GM23338 (cell line): ENCODE measurements around the gene PRSS57. TPM values are rescaled to one million over a fixed set of nuclear protein-coding genes. Genes with fewer than 3 reads are reported as not detected.

ENCODE experiments used
- ATAC-seq: fragments of 200-7000 bp; cut with Tn5 transposase; 3 replicates; pipeline ENCODE4 v1.9.1; 2020
- DNase-seq: peaks from one replicate; pipeline ENCODE4 v3.0.0-alpha.2; 2015; ENCODE audit warnings: low spot score
- H2AFZ ChIP-seq: fragments of 200-600 bp; sonication (generic); 2 replicates; pipeline ENCODE4 v1.8.0; 2016; ENCODE audit warnings: antibody characterized with exemption, mild to moderate bottlenecking, moderate library complexity
- H3F3A ChIP-seq: fragments of 200-600 bp; sonication (generic); replicated peaks from 2 replicates; pipeline ENCODE4 v1.8.0; 2017; ENCODE audit warnings: antibody characterized with exemption, mixed run types, low read depth
- H3K27ac ChIP-seq: fragments of 200-600 bp; sonication (generic); 2 replicates; pipeline ENCODE4 v1.6.1; 2016; ENCODE audit warnings: low read depth
- H3K27me3 ChIP-seq: fragments of 200-600 bp; sonication (generic); 2 replicates; pipeline ENCODE4 v1.8.0; 2016; ENCODE audit warnings: mild to moderate bottlenecking, mixed run types, moderate library complexity; ENCODE audit not compliant: insufficient read depth
- H3K36me3 ChIP-seq: fragments of 200-600 bp; sonication (generic); 2 replicates; pipeline ENCODE4 v1.8.0; 2016; ENCODE audit warnings: mild to moderate bottlenecking; ENCODE audit not compliant: insufficient read depth
- H3K4me1 ChIP-seq: fragments of 200-600 bp; sonication (generic); 2 replicates; pipeline ENCODE4 v1.8.0; 2016; ENCODE audit warnings: mild to moderate bottlenecking, moderate library complexity; ENCODE audit not compliant: insufficient read depth
- H3K4me2 ChIP-seq: fragments of 200-600 bp; sonication (generic); 2 replicates; pipeline ENCODE4 v1.7.1; 2017; ENCODE audit warnings: mixed run types
- H3K4me3 ChIP-seq: fragments of 200-600 bp; sonication (generic); 2 replicates; pipeline ENCODE4 v1.6.1; 2016; ENCODE audit warnings: mixed run types
- H3K79me2 ChIP-seq: fragments of 200-600 bp; sonication (generic); replicated peaks from 2 replicates; pipeline ENCODE4 v1.8.0; 2017; ENCODE audit warnings: mild to moderate bottlenecking; ENCODE audit not compliant: insufficient read depth
- H3K9me2 ChIP-seq: fragments of 200-600 bp; sonication (generic); 2 replicates; pipeline ENCODE4 v1.8.0; 2017; ENCODE audit not compliant: insufficient read depth
- H4K20me1 ChIP-seq: fragments of 200-600 bp; sonication (generic); replicated peaks from 2 replicates; pipeline ENCODE4 v1.8.0; 2017; ENCODE audit warnings: mild to moderate bottlenecking; ENCODE audit not compliant: insufficient read depth
- H3K27ac Mint-ChIP-seq: 2 replicates; pipeline ENCODE4 v1.8.0; 2020; ENCODE audit warnings: inconsistent platforms, mild to moderate bottlenecking, moderate library complexity, mixed read lengths
- H3K27me3 Mint-ChIP-seq: 3 replicates; pipeline ENCODE4 v1.8.0; 2022; ENCODE audit warnings: low read depth, mild to moderate bottlenecking, moderate library complexity, mixed read lengths, inconsistent platforms; ENCODE audit not compliant: insufficient read depth, poor library complexity
- H3K36me3 Mint-ChIP-seq: 3 replicates; pipeline ENCODE4 v1.8.0; 2021; ENCODE audit warnings: low read depth, mild to moderate bottlenecking, inconsistent platforms, moderate library complexity, mixed read lengths
- H3K4me1 Mint-ChIP-seq: 3 replicates; pipeline ENCODE4 v1.8.0; 2020; ENCODE audit warnings: mild to moderate bottlenecking, inconsistent platforms, mixed read lengths
- H3K4me3 Mint-ChIP-seq: 3 replicates; pipeline ENCODE4 v1.8.0; 2021; ENCODE audit warnings: moderate library complexity, mild to moderate bottlenecking, inconsistent platforms, mixed read lengths
- H3K9me3 Mint-ChIP-seq: 3 replicates; pipeline ENCODE4 v1.8.0; 2020; ENCODE audit warnings: moderate library complexity, mild to moderate bottlenecking, inconsistent platforms, mixed read lengths
- CREB1 ChIP-seq: fragments of 250-450 bp; sonication (Bioruptor Pico); IDR thresholded peaks from 2 replicates; pipeline ENCODE4 v1.5.0; 2020; ENCODE audit warnings: low read depth, mild to moderate bottlenecking, moderate library complexity
- CTCF ChIP-seq, 2 experiments: fragments of 200-600 bp in 1 of 2; sonication (generic) in 1 of 2; conservative IDR thresholded peaks; 2 replicates each; pipeline versions ENCODE4 v1.5.1 to v1.6.1; 2016 to 2017; ENCODE audit warnings: antibody characterized with exemption in 2 of 2, low read depth in 2 of 2, mild to moderate bottlenecking in 2 of 2, moderate library complexity in 1 of 2
- ETS1 ChIP-seq: IDR thresholded peaks from 2 replicates; pipeline ENCODE4 v1.6.1; 2016; ENCODE audit warnings: antibody characterized with exemption
- EZH2 ChIP-seq: fragments of 200-600 bp; sonication (generic); IDR thresholded peaks from one replicate; pipeline ENCODE4 v1.8.0; 2017; ENCODE audit warnings: antibody characterized with exemption, mild to moderate bottlenecking, low read depth; ENCODE audit not compliant: unreplicated experiment
- EZH2phosphoT487 ChIP-seq: fragments of 200-600 bp; sonication (generic); IDR thresholded peaks from one replicate; pipeline ENCODE4 v1.8.1; 2018; ENCODE audit warnings: antibody characterized with exemption; ENCODE audit not compliant: unreplicated experiment
- JUNB ChIP-seq: IDR thresholded peaks from one replicate; pipeline ENCODE4 v1.6.1; 2016; ENCODE audit warnings: antibody characterized with exemption; ENCODE audit not compliant: unreplicated experiment
- NANOG ChIP-seq: IDR thresholded peaks from 2 replicates; pipeline ENCODE4 v1.6.1; 2016; ENCODE audit warnings: antibody characterized with exemption, borderline replicate concordance
- POLR2AphosphoS5 ChIP-seq: IDR thresholded peaks from 2 replicates; pipeline ENCODE4 v1.6.1; 2016; ENCODE audit warnings: antibody characterized with exemption, low read depth
- REST ChIP-seq: IDR thresholded peaks from one replicate; pipeline ENCODE4 v1.6.1; 2018; ENCODE audit warnings: antibody characterized with exemption; ENCODE audit not compliant: unreplicated experiment
- STAT1 ChIP-seq: IDR thresholded peaks from one replicate; pipeline ENCODE4 v1.6.1; 2016; ENCODE audit warnings: antibody characterized with exemption; ENCODE audit not compliant: unreplicated experiment
- ZNF114 ChIP-seq: fragments of 250-450 bp; sonication (Bioruptor Pico); IDR thresholded peaks from 2 replicates; pipeline ENCODE4 v1.5.0; 2020; ENCODE audit warnings: mild to moderate bottlenecking, moderate library complexity
- ZNF331 ChIP-seq: fragments of 250-450 bp; sonication (Bioruptor Pico); IDR thresholded peaks from 2 replicates; pipeline ENCODE4 v1.5.0; 2020; ENCODE audit warnings: low read depth, mild to moderate bottlenecking, moderate library complexity
- ZNF462 ChIP-seq: fragments of 250-450 bp; sonication (Bioruptor Pico); IDR thresholded peaks from 2 replicates; pipeline ENCODE4 v1.5.0; 2020; ENCODE audit warnings: mild to moderate bottlenecking, moderate library complexity
- polyA plus RNA-seq: library from polyadenylated mRNA; unstranded; fragments of >200 nt; fragmentation: Nextera tagmentation; extraction: Ambion mirVana; gene quantifications from 2 replicates; pipeline ENCODE4 v1.2.1, GENCODE V29; 2016
- total RNA-seq: library from RNA; depleted of rRNA; stranded (reverse); fragments of >200 nt; shearing (Covaris generic); gene quantifications from 2 replicates; pipeline ENCODE4 v1.2.3, GENCODE V29; 2014

Gene PRSS57
- total and polyA plus RNA-seq, 2 experiments from 2014 or later, result 0.34 TPM; not detected in 1

GRCh38 chr19:644363-644762, 50.9 kb downstream of the PRSS57 start:
- Histone ChIP-seq H3K4me1 (no peaks in the 10 kb centered on the region), H3K4me3 (no peak overlapping the region), H3K4me2 (no peak overlapping the region), H3K36me3 (0 out of 2 replicates have a peak, but pooled peaks cover 5% of the 10 kb centered on the region), H3K79me2 (no peaks in the 10 kb centered on the region), H3F3A (no peaks in the 10 kb centered on the region), H4K20me1 (no peaks in the 10 kb centered on the region; the same call in 1 of the 2 replicates), H3K27ac (no peak overlapping the region), H2AFZ (no peak overlapping the region), H3K9me2 (no peaks in the 10 kb centered on the region), H3K27me3 (no peaks in the 10 kb centered on the region)
- DNase-seq, result no peak
- TF ChIP-seq JUNB, result no peak
- no peak for TF ChIP-seq STAT1
- TF ChIP-seq EZH2phosphoT487, result no peak
- TF ChIP-seq REST, result no peak
- no peak for TF ChIP-seq ZNF114 (CRISPR knock-in tag)
- TF ChIP-seq ZNF331 (CRISPR knock-in tag), result no peak
- no peak for TF ChIP-seq CTCF (conservative IDR thresholded peaks at IDR 0.05; ENCODE audit: low read depth in 2 of 2)
- no peak for TF ChIP-seq NANOG
- TF ChIP-seq EZH2, result no peak
- TF ChIP-seq ZNF462 (CRISPR knock-in tag), result no peak
- TF ChIP-seq ETS1, result no peak
- TF ChIP-seq CREB1 (CRISPR knock-in tag), result no peak
- TF ChIP-seq POLR2AphosphoS5, result no peak
- Mint-ChIP-seq H3K4me1 (peaks cover under 1% of the 10 kb centered on the region; the same call in 2 of the 3 replicates), H3K36me3 (peaks cover 17% of the 10 kb centered on the region; the same call in 2 of the 3 replicates), H3K27me3 (peaks cover 17% of the 10 kb centered on the region), H3K9me3 (no peaks in the 10 kb centered on the region; the same call in 2 of the 3 replicates), H3K4me3 (no peak overlapping the region), H3K27ac (no peak overlapping the region)
- no peak for ATAC-seq
